ENCODE data around the gene DNAI2.

GRCh38 chr17:74274060-74274708, at the start of gene DNAI2:
- TF ChIP-seq ZNF232 (CRISPR knock-in tag; IDR thresholded peaks at IDR 0.05): no peak
- no peak for TF ChIP-seq FOXP1 (CRISPR knock-in tag; IDR thresholded peaks at IDR 0.05; ENCODE audit: borderline replicate concordance)
- TF ChIP-seq E2F4 (CRISPR knock-in tag; IDR thresholded peaks at IDR 0.05; ENCODE audit: borderline replicate concordance, low read depth): no peak
- TF ChIP-seq, protein P1, sequence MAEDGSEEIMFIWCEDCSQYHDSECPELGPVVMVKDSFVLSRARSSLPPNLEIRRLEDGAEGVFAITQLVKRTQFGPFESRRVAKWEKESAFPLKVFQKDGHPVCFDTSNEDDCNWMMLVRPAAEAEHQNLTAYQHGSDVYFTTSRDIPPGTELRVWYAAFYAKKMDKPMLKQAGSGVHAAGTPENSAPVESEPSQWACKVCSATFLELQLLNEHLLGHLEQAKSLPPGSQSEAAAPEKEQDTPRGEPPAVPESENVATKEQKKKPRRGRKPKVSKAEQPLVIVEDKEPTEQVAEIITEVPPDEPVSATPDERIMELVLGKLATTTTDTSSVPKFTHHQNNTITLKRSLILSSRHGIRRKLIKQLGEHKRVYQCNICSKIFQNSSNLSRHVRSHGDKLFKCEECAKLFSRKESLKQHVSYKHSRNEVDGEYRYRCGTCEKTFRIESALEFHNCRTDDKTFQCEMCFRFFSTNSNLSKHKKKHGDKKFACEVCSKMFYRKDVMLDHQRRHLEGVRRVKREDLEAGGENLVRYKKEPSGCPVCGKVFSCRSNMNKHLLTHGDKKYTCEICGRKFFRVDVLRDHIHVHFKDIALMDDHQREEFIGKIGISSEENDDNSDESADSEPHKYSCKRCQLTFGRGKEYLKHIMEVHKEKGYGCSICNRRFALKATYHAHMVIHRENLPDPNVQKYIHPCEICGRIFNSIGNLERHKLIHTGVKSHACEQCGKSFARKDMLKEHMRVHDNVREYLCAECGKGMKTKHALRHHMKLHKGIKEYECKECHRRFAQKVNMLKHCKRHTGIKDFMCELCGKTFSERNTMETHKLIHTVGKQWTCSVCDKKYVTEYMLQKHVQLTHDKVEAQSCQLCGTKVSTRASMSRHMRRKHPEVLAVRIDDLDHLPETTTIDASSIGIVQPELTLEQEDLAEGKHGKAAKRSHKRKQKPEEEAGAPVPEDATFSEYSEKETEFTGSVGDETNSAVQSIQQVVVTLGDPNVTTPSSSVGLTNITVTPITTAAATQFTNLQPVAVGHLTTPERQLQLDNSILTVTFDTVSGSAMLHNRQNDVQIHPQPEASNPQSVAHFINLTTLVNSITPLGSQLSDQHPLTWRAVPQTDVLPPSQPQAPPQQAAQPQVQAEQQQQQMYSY (CRISPR knock-in tag; IDR thresholded peaks at IDR 0.05): no peak
- TF ChIP-seq, protein P2, sequence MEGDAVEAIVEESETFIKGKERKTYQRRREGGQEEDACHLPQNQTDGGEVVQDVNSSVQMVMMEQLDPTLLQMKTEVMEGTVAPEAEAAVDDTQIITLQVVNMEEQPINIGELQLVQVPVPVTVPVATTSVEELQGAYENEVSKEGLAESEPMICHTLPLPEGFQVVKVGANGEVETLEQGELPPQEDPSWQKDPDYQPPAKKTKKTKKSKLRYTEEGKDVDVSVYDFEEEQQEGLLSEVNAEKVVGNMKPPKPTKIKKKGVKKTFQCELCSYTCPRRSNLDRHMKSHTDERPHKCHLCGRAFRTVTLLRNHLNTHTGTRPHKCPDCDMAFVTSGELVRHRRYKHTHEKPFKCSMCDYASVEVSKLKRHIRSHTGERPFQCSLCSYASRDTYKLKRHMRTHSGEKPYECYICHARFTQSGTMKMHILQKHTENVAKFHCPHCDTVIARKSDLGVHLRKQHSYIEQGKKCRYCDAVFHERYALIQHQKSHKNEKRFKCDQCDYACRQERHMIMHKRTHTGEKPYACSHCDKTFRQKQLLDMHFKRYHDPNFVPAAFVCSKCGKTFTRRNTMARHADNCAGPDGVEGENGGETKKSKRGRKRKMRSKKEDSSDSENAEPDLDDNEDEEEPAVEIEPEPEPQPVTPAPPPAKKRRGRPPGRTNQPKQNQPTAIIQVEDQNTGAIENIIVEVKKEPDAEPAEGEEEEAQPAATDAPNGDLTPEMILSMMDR (IDR thresholded peaks at IDR 0.05): no peak
- TF ChIP-seq USF1 (CRISPR knock-in tag; IDR thresholded peaks at IDR 0.05): peak; percentile 92
- no peak for TF ChIP-seq KAT7 (CRISPR knock-in tag; IDR thresholded peaks at IDR 0.05; ENCODE audit: borderline replicate concordance)
- no peak for TF ChIP-seq ATF2 (CRISPR knock-in tag; IDR thresholded peaks at IDR 0.05; ENCODE audit: borderline replicate concordance, low read depth)
- TF ChIP-seq CBFB (CRISPR knock-in tag; IDR thresholded peaks at IDR 0.05; ENCODE audit: low read depth): no peak
- TF ChIP-seq, protein P3, sequence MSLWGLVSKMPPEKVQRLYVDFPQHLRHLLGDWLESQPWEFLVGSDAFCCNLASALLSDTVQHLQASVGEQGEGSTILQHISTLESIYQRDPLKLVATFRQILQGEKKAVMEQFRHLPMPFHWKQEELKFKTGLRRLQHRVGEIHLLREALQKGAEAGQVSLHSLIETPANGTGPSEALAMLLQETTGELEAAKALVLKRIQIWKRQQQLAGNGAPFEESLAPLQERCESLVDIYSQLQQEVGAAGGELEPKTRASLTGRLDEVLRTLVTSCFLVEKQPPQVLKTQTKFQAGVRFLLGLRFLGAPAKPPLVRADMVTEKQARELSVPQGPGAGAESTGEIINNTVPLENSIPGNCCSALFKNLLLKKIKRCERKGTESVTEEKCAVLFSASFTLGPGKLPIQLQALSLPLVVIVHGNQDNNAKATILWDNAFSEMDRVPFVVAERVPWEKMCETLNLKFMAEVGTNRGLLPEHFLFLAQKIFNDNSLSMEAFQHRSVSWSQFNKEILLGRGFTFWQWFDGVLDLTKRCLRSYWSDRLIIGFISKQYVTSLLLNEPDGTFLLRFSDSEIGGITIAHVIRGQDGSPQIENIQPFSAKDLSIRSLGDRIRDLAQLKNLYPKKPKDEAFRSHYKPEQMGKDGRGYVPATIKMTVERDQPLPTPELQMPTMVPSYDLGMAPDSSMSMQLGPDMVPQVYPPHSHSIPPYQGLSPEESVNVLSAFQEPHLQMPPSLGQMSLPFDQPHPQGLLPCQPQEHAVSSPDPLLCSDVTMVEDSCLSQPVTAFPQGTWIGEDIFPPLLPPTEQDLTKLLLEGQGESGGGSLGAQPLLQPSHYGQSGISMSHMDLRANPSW (CRISPR knock-in tag; conservative IDR thresholded peaks at IDR 0.05; ENCODE audit: low read depth): no peak
- TF ChIP-seq, protein P4, sequence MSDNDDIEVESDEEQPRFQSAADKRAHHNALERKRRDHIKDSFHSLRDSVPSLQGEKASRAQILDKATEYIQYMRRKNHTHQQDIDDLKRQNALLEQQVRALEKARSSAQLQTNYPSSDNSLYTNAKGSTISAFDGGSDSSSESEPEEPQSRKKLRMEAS (CRISPR knock-in tag; IDR thresholded peaks at IDR 0.05): peak; percentile 71
- no peak for TF ChIP-seq ATF3 (CRISPR knock-in tag; conservative IDR thresholded peaks at IDR 0.05)
- no peak for TF ChIP-seq ZNF281 (CRISPR knock-in tag; IDR thresholded peaks at IDR 0.05)

Measured in WTC11 (cell line).